GM10248 (cell line): ENCODE measurements around the gene PRICKLE1.

Experiments used
- CTCF ChIA-PET: fragments of 300-600 bp; sonication (Branson Sonifier 250); formaldehyde crosslinking; extraction: SDS; loops from one replicate; lab custom pipeline; 2021; ENCODE audit warnings: antibody characterized with exemption; lab: Yijun Ruan, JAX
- POLR2A ChIA-PET: fragments of 350-650 bp; sonication (Branson Sonifier 250); formaldehyde crosslinking; extraction: SDS; loops from one replicate; lab custom pipeline; 2020; ENCODE audit warnings: antibody characterized with exemption; lab: Yijun Ruan, JAX
- DNase-seq: peaks from one replicate; pipeline ENCODE4 v3.0.0; 2012; ENCODE audit errors: extremely low spot score
- CTCF ChIP-seq: IDR thresholded peaks from 2 replicates; pipeline ENCODE4 v1.5.1; 2012; ENCODE audit warnings: mild to moderate bottlenecking, low read depth; ENCODE audit errors: extremely low read depth, missing control alignments, control extremely low read depth

PRICKLE1 gene

GRCh38 chr12:42407306-42407705 lies 182.2 kb downstream of the PRICKLE1 start:
- POLR2A ChIA-PET = no interaction called here
- CTCF ChIA-PET = interaction anchor here (0.8 to 1.3 kb wide), 3 partner anchors 10 to 76 kb away, joined by 3 read pairs; no protein-coding TSS in a partner anchor
- TF ChIP-seq CTCF = no peak
- no peak for DNase-seq
